Measurements from ENCODE around the gene ADAM19.

Gene ADAM19, protein sequence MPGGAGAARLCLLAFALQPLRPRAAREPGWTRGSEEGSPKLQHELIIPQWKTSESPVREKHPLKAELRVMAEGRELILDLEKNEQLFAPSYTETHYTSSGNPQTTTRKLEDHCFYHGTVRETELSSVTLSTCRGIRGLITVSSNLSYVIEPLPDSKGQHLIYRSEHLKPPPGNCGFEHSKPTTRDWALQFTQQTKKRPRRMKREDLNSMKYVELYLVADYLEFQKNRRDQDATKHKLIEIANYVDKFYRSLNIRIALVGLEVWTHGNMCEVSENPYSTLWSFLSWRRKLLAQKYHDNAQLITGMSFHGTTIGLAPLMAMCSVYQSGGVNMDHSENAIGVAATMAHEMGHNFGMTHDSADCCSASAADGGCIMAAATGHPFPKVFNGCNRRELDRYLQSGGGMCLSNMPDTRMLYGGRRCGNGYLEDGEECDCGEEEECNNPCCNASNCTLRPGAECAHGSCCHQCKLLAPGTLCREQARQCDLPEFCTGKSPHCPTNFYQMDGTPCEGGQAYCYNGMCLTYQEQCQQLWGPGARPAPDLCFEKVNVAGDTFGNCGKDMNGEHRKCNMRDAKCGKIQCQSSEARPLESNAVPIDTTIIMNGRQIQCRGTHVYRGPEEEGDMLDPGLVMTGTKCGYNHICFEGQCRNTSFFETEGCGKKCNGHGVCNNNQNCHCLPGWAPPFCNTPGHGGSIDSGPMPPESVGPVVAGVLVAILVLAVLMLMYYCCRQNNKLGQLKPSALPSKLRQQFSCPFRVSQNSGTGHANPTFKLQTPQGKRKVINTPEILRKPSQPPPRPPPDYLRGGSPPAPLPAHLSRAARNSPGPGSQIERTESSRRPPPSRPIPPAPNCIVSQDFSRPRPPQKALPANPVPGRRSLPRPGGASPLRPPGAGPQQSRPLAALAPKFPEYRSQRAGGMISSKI

DNA sequence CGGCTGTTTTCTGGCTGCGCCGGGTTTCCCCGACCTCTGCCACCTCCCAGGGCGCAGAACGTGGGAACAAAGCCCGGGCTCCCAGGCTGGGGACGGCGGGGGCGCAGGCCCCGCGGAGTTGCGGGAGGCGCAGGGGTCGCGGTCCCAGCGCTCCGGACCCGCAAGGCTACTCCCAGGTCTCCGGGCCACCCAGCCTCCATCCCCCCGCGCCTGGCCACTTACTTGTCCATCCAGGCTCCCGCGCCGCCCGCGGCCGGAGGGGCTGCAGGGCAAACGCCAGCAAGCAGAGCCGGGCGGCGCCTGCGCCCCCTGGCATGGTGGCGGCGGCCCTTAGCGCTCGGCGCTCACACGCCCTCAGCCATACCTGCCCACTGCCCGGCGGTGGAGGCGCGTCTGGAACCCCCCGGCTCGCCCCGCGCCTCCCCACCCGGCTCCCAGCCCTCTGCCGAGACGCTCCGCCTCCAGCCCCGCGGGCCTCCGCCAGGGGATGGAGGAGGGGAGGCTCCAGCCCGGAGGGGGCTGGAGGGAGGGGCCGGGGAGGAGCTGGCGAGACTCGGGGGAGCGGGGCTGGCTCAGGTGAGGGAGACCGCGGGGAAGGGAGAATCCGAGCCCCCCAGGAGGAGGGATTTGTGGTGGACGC is at the start of gene ADAM19:
Gene ADAM19 (minus strand): TSS at position 395 of the 640 bp plus-strand sequence. CDS start 79 bp downstream, at position 316.
- Histone ChIP-seq H3K4me1 (ENCODE audit: insufficient read depth, low read length) (peaks cover 16% of the 10 kb centered on the region), H3K36me3 (ENCODE audit: insufficient read depth, low read depth, low read length) (no peaks in the 10 kb centered on the region), H3K9me3 (ENCODE audit: insufficient read depth, low read depth, low read length) (no peaks in the 10 kb centered on the region), H3K9ac (ENCODE audit: low read depth, low read length) (peak within 1 kb of the TSS; percentile 71; the same call in 1 of the 2 replicates), H3K27me3 (ENCODE audit: insufficient read depth, low read length) (peaks cover 30% of the 10 kb centered on the region), H3K4me3 (ENCODE audit: low read length) (peak within 1 kb of the TSS; percentile 91), H3K27ac (ENCODE audit: low read length) (no peak within 1 kb of the TSS)

DNA sequence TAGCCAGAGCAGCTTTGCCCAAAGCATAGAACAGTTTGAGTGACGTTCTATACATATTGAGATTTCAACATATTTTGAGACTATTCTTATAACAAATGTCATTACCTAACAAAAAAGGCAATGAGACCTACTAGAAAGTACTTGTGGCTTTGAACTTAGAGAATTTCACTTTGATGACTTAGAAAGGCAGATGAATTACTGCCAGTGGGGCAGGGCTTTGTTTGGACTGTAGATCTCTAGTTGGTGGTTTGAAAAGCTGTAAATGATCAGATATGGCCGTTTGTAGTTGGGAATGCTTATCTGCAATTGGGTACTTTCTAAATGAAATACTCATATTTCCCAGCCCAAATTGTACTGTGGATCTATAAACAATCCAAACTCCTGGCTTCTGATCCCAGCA is 48.6 kb upstream of the ADAM19 start:
- H3K27ac ChIP-seq (ENCODE audit: low read length): no peak overlapping the region
- H3K27me3 ChIP-seq (ENCODE audit: insufficient read depth, low read length): no peaks in the 10 kb centered on the region
- no peaks in the 10 kb centered on the region for H3K36me3 ChIP-seq (ENCODE audit: insufficient read depth, low read depth, low read length)
- no peaks in the 10 kb centered on the region for H3K9me3 ChIP-seq (ENCODE audit: insufficient read depth, low read depth, low read length)
- H3K4me3 ChIP-seq (ENCODE audit: low read length): no peak overlapping the region
- no peaks in the 10 kb centered on the region for H3K4me1 ChIP-seq (ENCODE audit: insufficient read depth, low read length)
- H3K9ac ChIP-seq (ENCODE audit: low read depth, low read length): no peak overlapping the region

DNA sequence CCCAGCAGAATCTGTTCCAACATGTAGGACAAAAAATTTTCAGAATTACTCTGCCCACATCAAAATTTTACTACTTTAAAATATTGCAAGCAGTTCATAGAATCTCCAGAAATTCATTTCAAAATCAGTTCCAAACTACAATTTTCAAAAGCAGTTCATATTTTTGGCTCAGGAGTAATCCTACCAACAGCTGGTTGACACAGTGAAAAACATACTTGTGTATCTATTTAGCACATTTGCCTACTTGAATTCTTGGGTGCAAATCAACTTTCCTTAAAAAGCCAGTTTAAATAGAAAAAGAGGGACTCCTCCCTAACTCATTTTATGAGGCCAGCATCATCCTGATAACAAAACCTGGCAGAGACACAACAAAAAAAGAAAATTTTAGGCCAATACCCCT is 45.2 kb upstream of the ADAM19 start:
- no peaks in the 10 kb centered on the region for H3K27me3 ChIP-seq (ENCODE audit: insufficient read depth, low read length)
- H3K9me3 ChIP-seq (ENCODE audit: insufficient read depth, low read depth, low read length): no peaks in the 10 kb centered on the region
- no peak overlapping the region for H3K27ac ChIP-seq (ENCODE audit: low read length)
- H3K4me3 ChIP-seq (ENCODE audit: low read length): no peak overlapping the region
- H3K36me3 ChIP-seq (ENCODE audit: insufficient read depth, low read depth, low read length): no peaks in the 10 kb centered on the region
- H3K4me1 ChIP-seq (ENCODE audit: insufficient read depth, low read length): no peaks in the 10 kb centered on the region
- no peak overlapping the region for H3K9ac ChIP-seq (ENCODE audit: low read depth, low read length)

- Histone ChIP-seq H3K4me1 (ENCODE audit: insufficient read depth, low read length) (no peaks in the 10 kb centered on the region), H3K9ac (ENCODE audit: low read depth, low read length) (no peak overlapping the region), H3K36me3 (ENCODE audit: insufficient read depth, low read depth, low read length) (no peaks in the 10 kb centered on the region), H3K27ac (ENCODE audit: low read length) (no peak overlapping the region), H3K27me3 (ENCODE audit: insufficient read depth, low read length) (no peaks in the 10 kb centered on the region), H3K9me3 (ENCODE audit: insufficient read depth, low read depth, low read length) (no peaks in the 10 kb centered on the region), H3K4me3 (ENCODE audit: low read length) (no peak overlapping the region)
Observed at GRCh38 chr5:157618191-157618765, 42.7 kb upstream of the ADAM19 start.

DNA sequence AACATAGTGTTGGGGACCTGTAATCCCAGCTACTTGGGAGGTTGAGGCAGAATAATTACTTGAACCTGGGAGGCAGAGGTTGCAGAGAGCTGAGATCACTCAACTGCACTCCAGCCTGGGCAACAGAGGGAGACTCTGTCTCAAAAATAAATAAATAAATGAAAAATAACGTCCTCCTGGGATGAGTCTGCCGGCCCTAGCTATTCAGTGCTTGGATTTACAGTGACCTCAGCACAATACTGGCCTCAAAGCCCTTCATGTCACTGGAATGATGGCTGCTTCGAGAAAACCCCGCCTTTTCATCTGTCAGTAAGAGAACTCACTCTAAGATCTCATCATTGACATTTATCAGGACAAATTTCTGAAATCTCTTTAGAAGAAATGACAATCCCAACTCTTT is 41.2 kb upstream of the ADAM19 start:
- Histone ChIP-seq H3K9me3 (ENCODE audit: insufficient read depth, low read depth, low read length) (no peaks in the 10 kb centered on the region), H3K27ac (ENCODE audit: low read length) (no peak overlapping the region), H3K36me3 (ENCODE audit: insufficient read depth, low read depth, low read length) (no peaks in the 10 kb centered on the region), H3K9ac (ENCODE audit: low read depth, low read length) (no peak overlapping the region), H3K4me1 (ENCODE audit: insufficient read depth, low read length) (no peaks in the 10 kb centered on the region), H3K27me3 (ENCODE audit: insufficient read depth, low read length) (no peaks in the 10 kb centered on the region), H3K4me3 (ENCODE audit: low read length) (no peak overlapping the region)

DNA sequence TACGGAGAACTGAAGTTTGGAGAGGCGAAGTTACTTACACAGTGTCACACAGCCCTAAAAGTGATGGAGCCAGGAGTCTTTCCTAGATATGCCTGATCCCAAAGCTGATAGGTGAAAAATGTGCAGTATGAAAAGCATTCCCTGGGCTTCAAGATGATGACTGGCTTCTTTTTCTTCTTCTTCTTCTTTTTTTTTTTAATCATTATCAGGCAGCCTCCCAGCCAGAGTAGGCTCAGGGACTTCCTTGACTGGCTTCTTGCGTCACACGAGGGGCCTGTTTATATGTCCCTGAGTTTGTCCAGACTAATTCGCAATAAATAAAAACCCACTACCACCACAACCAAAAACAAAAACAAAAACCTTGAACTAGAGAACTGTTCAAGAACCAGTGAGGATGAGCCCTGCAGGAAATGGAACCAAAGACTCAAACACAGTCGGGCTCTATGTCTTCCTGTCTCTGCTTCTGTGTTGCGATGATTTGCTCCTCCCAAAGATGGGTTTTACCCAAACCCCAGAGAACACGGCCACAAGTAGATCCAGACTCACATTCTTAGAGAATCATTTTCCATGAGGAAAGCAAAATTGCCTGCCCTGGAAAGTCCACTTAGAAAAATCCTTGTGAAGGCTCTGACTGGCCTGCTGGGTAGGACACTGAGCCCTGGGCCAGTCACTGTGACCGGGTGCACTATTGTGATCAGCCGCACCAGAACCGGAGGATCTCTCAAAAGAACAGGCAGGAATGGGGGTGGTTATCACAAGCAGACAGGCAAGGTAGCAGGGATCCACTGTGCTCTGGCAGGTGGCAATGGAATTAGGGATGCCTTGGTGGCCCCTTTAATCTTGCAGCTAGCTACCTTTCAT is 38.0 kb upstream of the ADAM19 start:
- Histone ChIP-seq H3K27me3 (ENCODE audit: insufficient read depth, low read length) (no peaks in the 10 kb centered on the region), H3K9ac (ENCODE audit: low read depth, low read length) (no peak overlapping the region), H3K9me3 (ENCODE audit: insufficient read depth, low read depth, low read length) (no peaks in the 10 kb centered on the region), H3K4me1 (ENCODE audit: insufficient read depth, low read length) (no peaks in the 10 kb centered on the region), H3K27ac (ENCODE audit: low read length) (no peak overlapping the region), H3K36me3 (ENCODE audit: insufficient read depth, low read depth, low read length) (no peaks in the 10 kb centered on the region), H3K4me3 (ENCODE audit: low read length) (no peak overlapping the region)

- no peaks in the 10 kb centered on the region for H3K36me3 ChIP-seq (ENCODE audit: insufficient read depth, low read depth, low read length)
- H3K4me3 ChIP-seq (ENCODE audit: low read length): no peak overlapping the region
- H3K9me3 ChIP-seq (ENCODE audit: insufficient read depth, low read depth, low read length): no peaks in the 10 kb centered on the region
- H3K27me3 ChIP-seq (ENCODE audit: insufficient read depth, low read length): no peaks in the 10 kb centered on the region
- no peak overlapping the region for H3K9ac ChIP-seq (ENCODE audit: low read depth, low read length)
- H3K27ac ChIP-seq (ENCODE audit: low read length): no peak overlapping the region
- H3K4me1 ChIP-seq (ENCODE audit: insufficient read depth, low read length): no peaks in the 10 kb centered on the region
Observed at GRCh38 chr5:157612581-157612980, 37.0 kb upstream of the ADAM19 start.

DNA sequence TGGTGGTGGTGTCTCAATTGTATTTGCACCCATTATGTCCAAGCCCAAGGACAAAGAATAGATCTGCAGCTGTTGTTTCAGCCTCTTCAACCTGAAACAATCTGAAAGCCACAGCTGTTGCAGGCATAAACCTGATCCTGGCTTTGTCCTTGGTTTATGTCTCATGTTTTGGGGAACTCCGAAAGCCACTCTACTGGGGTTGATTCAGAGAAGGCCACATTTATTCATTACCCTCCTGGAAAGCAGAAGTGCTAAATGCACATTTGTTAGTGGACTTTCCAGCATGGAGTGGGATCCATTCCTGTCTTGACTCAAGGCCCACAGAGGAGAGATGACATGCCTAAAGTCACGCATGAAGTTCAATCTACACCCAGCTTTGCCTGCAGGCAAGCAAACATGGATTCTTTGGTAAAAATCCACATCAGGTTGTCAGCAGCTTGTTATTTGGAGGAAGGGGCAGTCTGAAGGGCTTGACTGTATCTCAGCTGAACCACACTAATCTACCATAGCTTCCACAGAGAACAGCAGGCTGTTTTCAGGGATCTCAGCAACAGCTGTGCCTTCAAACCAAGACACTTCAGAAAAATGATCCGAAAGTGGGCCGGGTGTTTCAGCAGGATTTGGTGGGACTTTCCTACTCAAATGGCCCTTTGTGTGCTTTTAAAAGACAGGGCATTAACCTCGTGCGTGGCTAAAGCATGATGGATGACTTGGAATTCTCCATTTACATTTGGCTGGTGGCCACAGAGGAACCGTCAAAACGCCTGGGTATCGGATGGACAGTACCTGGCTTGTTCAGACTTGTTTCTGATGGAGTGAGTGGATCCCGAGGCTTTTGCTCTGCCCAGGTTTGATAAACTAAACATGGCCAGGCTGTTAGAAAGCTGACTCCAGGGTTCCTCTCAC is 36.2 kb upstream of the ADAM19 start:
- Histone ChIP-seq H3K36me3 (ENCODE audit: insufficient read depth, low read depth, low read length) (no peaks in the 10 kb centered on the region), H3K27me3 (ENCODE audit: insufficient read depth, low read length) (no peaks in the 10 kb centered on the region), H3K9me3 (ENCODE audit: insufficient read depth, low read depth, low read length) (no peaks in the 10 kb centered on the region), H3K4me1 (ENCODE audit: insufficient read depth, low read length) (no peaks in the 10 kb centered on the region), H3K4me3 (ENCODE audit: low read length) (no peak overlapping the region), H3K9ac (ENCODE audit: low read depth, low read length) (no peak overlapping the region), H3K27ac (ENCODE audit: low read length) (no peak overlapping the region)

DNA sequence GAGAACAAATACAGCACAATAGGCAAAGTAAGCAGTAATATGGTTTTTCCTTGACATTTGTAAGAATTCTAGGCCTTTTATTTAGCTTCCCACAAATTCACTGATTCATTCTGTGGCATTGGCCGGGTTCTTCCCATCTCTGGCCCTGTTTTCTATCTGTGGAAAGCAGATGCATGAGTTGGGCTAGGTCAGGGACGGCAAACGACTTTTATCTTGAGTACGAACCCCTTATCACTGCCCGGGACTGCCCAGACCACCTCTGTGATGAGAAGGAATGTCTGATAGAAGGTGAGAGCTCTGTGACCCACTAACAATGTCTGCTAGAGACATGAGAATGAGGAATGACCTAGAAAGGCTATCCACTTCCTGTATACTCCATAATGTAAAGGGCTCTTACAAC is 35.4 kb upstream of the ADAM19 start:
- Histone ChIP-seq H3K9me3 (ENCODE audit: insufficient read depth, low read depth, low read length) (no peaks in the 10 kb centered on the region), H3K36me3 (ENCODE audit: insufficient read depth, low read depth, low read length) (no peaks in the 10 kb centered on the region), H3K27ac (ENCODE audit: low read length) (no peak overlapping the region), H3K4me3 (ENCODE audit: low read length) (no peak overlapping the region), H3K27me3 (ENCODE audit: insufficient read depth, low read length) (no peaks in the 10 kb centered on the region), H3K4me1 (ENCODE audit: insufficient read depth, low read length) (no peaks in the 10 kb centered on the region), H3K9ac (ENCODE audit: low read depth, low read length) (no peak overlapping the region)

- H3K9me3 ChIP-seq (ENCODE audit: insufficient read depth, low read depth, low read length): no peaks in the 10 kb centered on the region
- no peak overlapping the region for H3K27ac ChIP-seq (ENCODE audit: low read length)
- no peaks in the 10 kb centered on the region for H3K4me1 ChIP-seq (ENCODE audit: insufficient read depth, low read length)
- H3K36me3 ChIP-seq (ENCODE audit: insufficient read depth, low read depth, low read length): no peaks in the 10 kb centered on the region
- H3K9ac ChIP-seq (ENCODE audit: low read depth, low read length): no peak overlapping the region
- no peaks in the 10 kb centered on the region for H3K27me3 ChIP-seq (ENCODE audit: insufficient read depth, low read length)
- H3K4me3 ChIP-seq (ENCODE audit: low read length): no peak overlapping the region
Observed at GRCh38 chr5:157608972-157609565, 33.5 kb upstream of the ADAM19 start.
